ENCODE results near the gene ADAMTSL4. TPM values are rescaled to one million over a fixed set of nuclear protein-coding genes. Genes with fewer than 3 reads are reported as not detected.

Gene ADAMTSL4
- total RNA-seq, 2 experiments from 2014 or later = 0.28 to 0.59 TPM

- no peaks in the 10 kb centered on the region for H3K36me3 Mint-ChIP-seq (ENCODE audit: low read depth)
- no peak overlapping the region for H3K27ac Mint-ChIP-seq
- intact Hi-C loops (cut with DNase I, micrococcal nuclease) = no loop called here
- H3K27me3 Mint-ChIP-seq = peaks cover 2% of the 10 kb centered on the region
- no peaks in the 10 kb centered on the region for H3K9me3 Mint-ChIP-seq (ENCODE audit: low read depth)
- ChIA-PET CTCF (interaction anchor here (0.7 to 26.4 kb wide), 4 partner anchors 12 to 301 kb away, joined by 3 to 461 read pairs (median 4); partner anchors contain the start of gene ENSA), POLR2A (no interaction called here)
- H3K4me3 Mint-ChIP-seq = no peak overlapping the region
- DNase-seq (no peak), ATAC-seq (no peak)
- H3K4me1 Mint-ChIP-seq = peaks cover 20% of the 10 kb centered on the region
Measured at GRCh38 chr1:150557065-150557600, 7.9 kb downstream of the ADAMTSL4 start.

- ATAC-seq (no peak), DNase-seq (no peak)
- no peaks in the 10 kb centered on the region for H3K36me3 Mint-ChIP-seq (ENCODE audit: low read depth)
- POLR2A ChIA-PET = interaction anchor here (1.9 kb wide), 1 partner anchor 10 kb away, joined by 5 read pairs; no protein-coding TSS in a partner anchor
- intact Hi-C loops (cut with DNase I, micrococcal nuclease) = no loop called here
- no peak overlapping the region for H3K4me3 Mint-ChIP-seq
- peaks cover 18% of the 10 kb centered on the region for H3K4me1 Mint-ChIP-seq
- CTCF ChIA-PET = interaction anchor here (0.8 to 26.4 kb wide), 4 partner anchors 12 to 110 kb away, joined by 3 to 461 read pairs (median 4); partner anchors contain the start of gene ENSA
- H3K9me3 Mint-ChIP-seq (ENCODE audit: low read depth) = no peaks in the 10 kb centered on the region
- H3K27me3 Mint-ChIP-seq = no peaks in the 10 kb centered on the region
- H3K27ac Mint-ChIP-seq = no peak overlapping the region
Measured at GRCh38 chr1:150557813-150558212, 8.6 kb downstream of the ADAMTSL4 start.

DNA sequence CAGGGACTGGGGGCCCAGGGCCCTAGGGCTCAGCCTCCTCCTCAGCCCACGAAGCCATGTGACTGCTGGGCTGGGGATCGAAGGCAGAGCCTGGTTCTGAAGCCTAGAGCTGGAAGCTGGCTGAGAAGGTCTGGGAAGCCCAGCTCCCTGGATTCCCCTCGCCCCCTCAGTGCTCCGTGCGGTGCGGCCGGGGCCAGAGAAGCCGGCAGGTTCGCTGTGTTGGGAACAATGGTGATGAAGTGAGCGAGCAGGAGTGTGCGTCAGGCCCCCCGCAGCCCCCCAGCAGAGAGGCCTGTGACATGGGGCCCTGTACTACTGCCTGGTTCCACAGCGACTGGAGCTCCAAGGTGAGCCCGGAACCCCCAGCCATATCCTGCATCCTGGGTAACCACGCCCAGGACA, 9.1 kb downstream of the ADAMTSL4 start:
- DNase-seq (no peak), ATAC-seq (no peak)
- intact Hi-C loops (cut with DNase I, micrococcal nuclease) = no loop called here
- Mint-ChIP-seq H3K27ac (no peak overlapping the region), H3K4me1 (peaks cover 23% of the 10 kb centered on the region), H3K36me3 (ENCODE audit: low read depth) (no peaks in the 10 kb centered on the region), H3K27me3 (no peaks in the 10 kb centered on the region), H3K4me3 (no peak overlapping the region), H3K9me3 (ENCODE audit: low read depth) (no peaks in the 10 kb centered on the region)
- ChIA-PET POLR2A (interaction anchor here (1.9 kb wide), 1 partner anchor 9 kb away, joined by 5 read pairs; no protein-coding TSS in a partner anchor), CTCF (interaction anchor here (0.8 to 26.4 kb wide), 6 partner anchors 11 to 110 kb away, joined by 3 to 461 read pairs (median 4); partner anchors contain the start of gene ENSA)

GRCh38 chr1:150558761-150559655, 9.8 kb downstream of the ADAMTSL4 start:
- no peak overlapping the region for H3K4me3 Mint-ChIP-seq
- ChIA-PET POLR2A (interaction anchor here (0.6 to 7.7 kb wide), 5 partner anchors 9 to 70 kb away, joined by 5 to 333 read pairs (median 6); partner anchors contain the start of genes ADAMTSL4, ENSA and MCL1), CTCF (interaction anchor here (0.7 to 26.4 kb wide), 21 partner anchors 9 to 363 kb away, joined by 3 to 461 read pairs (median 4); partner anchors contain the start of genes ENSA, FALEC and MCL1)
- H3K27me3 Mint-ChIP-seq = no peaks in the 10 kb centered on the region
- H3K4me1 Mint-ChIP-seq = peaks cover 30% of the 10 kb centered on the region
- H3K36me3 Mint-ChIP-seq (ENCODE audit: low read depth) = no peaks in the 10 kb centered on the region
- H3K9me3 Mint-ChIP-seq (ENCODE audit: low read depth) = no peaks in the 10 kb centered on the region
- no peak for DNase-seq
- ATAC-seq = no peak
- no peak overlapping the region for H3K27ac Mint-ChIP-seq
- intact Hi-C loops (cut with DNase I, micrococcal nuclease) = no loop called here

DNA sequence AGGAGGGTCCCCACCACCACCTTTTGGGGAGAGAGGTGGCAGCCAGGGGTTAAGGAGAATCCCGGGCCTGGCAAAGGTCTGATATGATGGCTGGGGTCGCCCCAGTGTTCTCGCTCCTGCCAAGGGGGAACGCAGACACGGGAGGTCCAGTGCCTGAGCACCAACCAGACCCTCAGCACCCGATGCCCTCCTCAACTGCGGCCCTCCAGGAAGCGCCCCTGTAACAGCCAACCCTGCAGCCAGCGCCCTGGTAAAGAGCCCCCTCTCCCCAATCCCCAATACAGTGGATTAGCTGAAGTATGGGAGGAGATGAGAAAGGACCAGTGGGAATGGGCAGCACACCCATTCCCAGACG, 10.4 kb downstream of the ADAMTSL4 start:
- ChIA-PET POLR2A (interaction anchor here (0.6 to 7.7 kb wide), 5 partner anchors 8 to 69 kb away, joined by 5 to 333 read pairs (median 6); partner anchors contain the start of genes ADAMTSL4, ENSA and MCL1), CTCF (interaction anchor here (0.7 to 26.4 kb wide), 18 partner anchors 8 to 363 kb away, joined by 3 to 461 read pairs (median 4); partner anchors contain the start of genes ENSA, FALEC and MCL1)
- Mint-ChIP-seq H3K27me3 (no peaks in the 10 kb centered on the region), H3K4me1 (peaks cover 36% of the 10 kb centered on the region), H3K36me3 (ENCODE audit: low read depth) (no peaks in the 10 kb centered on the region), H3K27ac (no peak overlapping the region), H3K4me3 (no peak overlapping the region), H3K9me3 (ENCODE audit: low read depth) (no peaks in the 10 kb centered on the region)
- no peak for ATAC-seq
- DNase-seq = no peak
- intact Hi-C loops (cut with DNase I, micrococcal nuclease) = loop anchor here (1.0 to 10.0 kb wide), 16 partner anchors 72 to 768 kb away; partner anchors contain the start of genes ARNT (in 2 of the 2), CA14 (in 1 of the 2), CDC42SE1 (in 1 of the 2) and CERS2 (in 1 of the 2)

DNA sequence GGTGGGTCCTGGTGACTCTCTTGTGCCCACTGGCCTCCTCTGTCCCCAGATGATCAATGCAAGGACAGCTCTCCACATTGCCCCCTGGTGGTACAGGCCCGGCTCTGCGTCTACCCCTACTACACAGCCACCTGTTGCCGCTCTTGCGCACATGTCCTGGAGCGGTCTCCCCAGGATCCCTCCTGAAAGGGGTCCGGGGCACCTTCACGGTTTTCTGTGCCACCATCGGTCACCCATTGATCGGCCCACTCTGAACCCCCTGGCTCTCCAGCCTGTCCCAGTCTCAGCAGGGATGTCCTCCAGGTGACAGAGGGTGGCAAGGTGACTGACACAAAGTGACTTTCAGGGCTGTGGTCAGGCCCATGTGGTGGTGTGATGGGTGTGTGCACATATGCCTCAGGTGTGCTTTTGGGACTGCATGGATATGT, 10.8 kb downstream of the ADAMTSL4 start:
- ChIA-PET CTCF (interaction anchor here (0.6 to 26.4 kb wide), 27 partner anchors 8 to 447 kb away, joined by 3 to 461 read pairs (median 5); partner anchors contain the start of genes ENSA, FALEC, MCL1 and MINDY1), POLR2A (interaction anchor here (0.6 to 7.7 kb wide), 6 partner anchors 8 to 69 kb away, joined by 5 to 333 read pairs (median 6); partner anchors contain the start of genes ADAMTSL4, ENSA and MCL1)
- Mint-ChIP-seq H3K27me3 (no peaks in the 10 kb centered on the region), H3K27ac (peak overlapping the region; percentile 99), H3K4me3 (peak overlapping the region; percentile 81), H3K9me3 (ENCODE audit: low read depth) (no peaks in the 10 kb centered on the region), H3K4me1 (peaks cover 40% of the 10 kb centered on the region), H3K36me3 (ENCODE audit: low read depth) (peaks cover 3% of the 10 kb centered on the region)
- ATAC-seq = peak; percentile 11
- intact Hi-C loops (cut with DNase I, micrococcal nuclease) = loop anchor here (1.0 to 10.0 kb wide), 16 partner anchors 73 to 767 kb away; partner anchors contain the start of genes ARNT (in 2 of the 2), CA14 (in 1 of the 2), CDC42SE1 (in 1 of the 2) and CERS2 (in 1 of the 2)
- peak; percentile 87 for DNase-seq

- H3K9me3 Mint-ChIP-seq (ENCODE audit: low read depth) = no peaks in the 10 kb centered on the region
- ChIA-PET CTCF (interaction anchor here (0.6 to 26.4 kb wide), 43 partner anchors 8 to 501 kb away, joined by 3 to 461 read pairs (median 4); partner anchors contain the start of genes ADAMTSL4, C1orf54, CA14 and ENSA), POLR2A (interaction anchor here (0.6 to 7.7 kb wide), 7 partner anchors 12 to 415 kb away, joined by 3 to 333 read pairs (median 5); partner anchors contain the start of genes ADAMTSL4, ENSA, GOLPH3L and MCL1)
- peaks cover 44% of the 10 kb centered on the region for H3K4me1 Mint-ChIP-seq
- intact Hi-C loops (cut with DNase I, micrococcal nuclease) = loop anchor here (1.0 to 10.0 kb wide), 25 partner anchors 17 to 767 kb away; partner anchors contain the start of genes ARNT (in 2 of the 2), ENSA (in 2 of the 2), TARS2 (in 2 of the 2) and CA14 (in 1 of the 2)
- peak overlapping the region; percentile 81 for H3K4me3 Mint-ChIP-seq
- H3K27me3 Mint-ChIP-seq = no peaks in the 10 kb centered on the region
- peak; percentile 94 for DNase-seq
- H3K27ac Mint-ChIP-seq = peak overlapping the region; percentile 99
- peak; percentile 47 for ATAC-seq
- H3K36me3 Mint-ChIP-seq (ENCODE audit: low read depth) = peaks cover 3% of the 10 kb centered on the region
Measured at GRCh38 chr1:150560576-150561253, 11.5 kb downstream of the ADAMTSL4 start.

DNA sequence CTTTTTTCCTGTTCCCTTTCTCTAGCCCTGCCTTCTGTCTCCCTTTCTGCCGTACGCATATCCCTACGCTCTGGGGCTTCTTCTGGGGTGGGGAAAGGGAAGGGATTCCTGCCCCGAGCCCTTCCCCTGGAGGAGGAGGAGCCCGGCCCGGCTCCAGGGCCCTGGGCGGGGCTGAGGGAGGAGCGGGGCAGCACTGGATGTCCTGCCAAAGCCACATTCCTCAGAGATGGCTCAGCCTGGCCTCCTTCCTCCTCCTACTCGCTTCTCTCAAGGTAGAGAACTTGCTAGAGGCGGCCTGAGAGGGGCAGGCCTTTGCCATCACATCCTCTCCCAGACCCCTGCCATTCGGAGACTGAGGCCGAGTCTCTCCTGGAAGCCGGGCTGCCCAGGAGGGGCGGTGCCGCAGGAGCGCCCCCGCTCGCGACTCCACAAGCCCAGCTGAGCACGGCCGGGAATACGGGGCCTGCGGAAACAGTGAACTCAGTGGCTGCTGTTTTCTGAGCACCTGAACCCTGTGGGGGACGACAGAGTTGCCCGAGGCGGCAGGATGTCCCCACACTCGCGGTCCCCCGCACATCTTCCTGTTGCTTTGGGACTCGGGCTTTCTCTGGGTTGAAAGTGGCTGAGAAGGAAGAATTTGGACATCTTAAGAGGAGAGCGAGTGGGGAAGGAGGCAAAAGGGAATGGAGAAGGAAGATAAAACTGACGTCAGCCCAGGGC, 12.2 kb downstream of the ADAMTSL4 start:
- peak; percentile 43 for ATAC-seq
- ChIA-PET CTCF (interaction anchor here (0.5 to 26.4 kb wide), 31 partner anchors 7 to 445 kb away, joined by 3 to 461 read pairs (median 5); partner anchors contain the start of genes C1orf54, CA14, ENSA and GOLPH3L), POLR2A (interaction anchor here (0.6 to 7.7 kb wide), 11 partner anchors 10 to 198 kb away, joined by 3 to 333 read pairs (median 4); partner anchors contain the start of genes ENSA, GOLPH3L and MCL1)
- Mint-ChIP-seq H3K27ac (peak overlapping the region; percentile 99), H3K27me3 (no peaks in the 10 kb centered on the region), H3K4me1 (peaks cover 51% of the 10 kb centered on the region), H3K4me3 (peak overlapping the region; percentile 81), H3K36me3 (ENCODE audit: low read depth) (peaks cover 3% of the 10 kb centered on the region), H3K9me3 (ENCODE audit: low read depth) (no peaks in the 10 kb centered on the region)
- peak; percentile 83 for DNase-seq
- intact Hi-C loops (cut with DNase I, micrococcal nuclease) = loop anchor here (1.0 to 10.0 kb wide), 23 partner anchors 16 to 766 kb away; partner anchors contain the start of genes ARNT (in 2 of the 2), ENSA (in 2 of the 2), TARS2 (in 2 of the 2) and CA14 (in 1 of the 2)

DNA sequence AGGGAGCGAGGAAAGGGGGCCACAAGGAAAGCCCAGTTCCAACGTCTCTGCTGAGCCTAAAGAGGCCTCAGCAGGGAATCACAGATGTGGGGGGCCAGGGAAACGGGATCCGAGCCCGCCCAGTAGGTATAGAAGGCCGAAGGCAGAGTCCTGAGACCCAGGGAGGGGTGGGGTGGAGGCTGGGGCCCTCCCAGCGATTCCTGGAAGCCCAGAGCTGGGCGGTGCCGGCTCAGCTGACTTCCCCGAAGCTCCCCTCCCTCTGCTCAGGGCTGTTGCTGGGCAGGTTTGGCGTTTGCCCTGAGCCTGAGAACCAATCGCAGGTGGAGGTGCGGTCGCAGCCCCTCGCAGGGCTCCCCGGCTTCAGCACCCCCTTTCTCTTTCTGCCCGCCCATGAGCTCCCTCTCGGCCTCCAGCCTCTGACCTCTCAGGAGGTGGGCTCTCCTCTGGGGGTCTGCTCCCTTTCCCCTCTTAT, 12.8 kb downstream of the ADAMTSL4 start:
- H3K27me3 Mint-ChIP-seq = no peaks in the 10 kb centered on the region
- ChIA-PET POLR2A (interaction anchor here (0.9 to 7.7 kb wide), 9 partner anchors 10 to 198 kb away, joined by 3 to 333 read pairs (median 5); partner anchors contain the start of genes ENSA, GOLPH3L and MCL1), CTCF (interaction anchor here (0.5 to 26.4 kb wide), 11 partner anchors 11 to 445 kb away, joined by 3 to 461 read pairs (median 4); partner anchors contain the start of genes CA14, ENSA, MCL1 and MINDY1)
- peak; percentile 37 for ATAC-seq
- H3K36me3 Mint-ChIP-seq (ENCODE audit: low read depth) = peaks cover 3% of the 10 kb centered on the region
- peaks cover 57% of the 10 kb centered on the region for H3K4me1 Mint-ChIP-seq
- peak overlapping the region; percentile 81 for H3K4me3 Mint-ChIP-seq
- peak; percentile 96 for DNase-seq
- no peaks in the 10 kb centered on the region for H3K9me3 Mint-ChIP-seq (ENCODE audit: low read depth)
- intact Hi-C loops (cut with DNase I, micrococcal nuclease) = loop anchor here (1.0 to 10.0 kb wide), 26 partner anchors 15 to 765 kb away; partner anchors contain the start of genes ARNT (in 2 of the 2), ENSA (in 2 of the 2), GOLPH3L (in 2 of the 2) and TARS2 (in 2 of the 2)
- peak overlapping the region; percentile 99 for H3K27ac Mint-ChIP-seq

Data from activated CD4-positive, alpha-beta T cell treated with anti-CD3 and anti-CD28 coated beads for 36 hours (primary cell).